HG03196 (cell line): ENCODE results near the gene CUX1.

Source experiments
- ATAC-seq: cut with Tn5 transposase; IDR thresholded peaks from one replicate; pipeline ENCODE4 v1.9.1; 2021; ENCODE audit not compliant: unreplicated experiment

CUX1 gene

DNA sequence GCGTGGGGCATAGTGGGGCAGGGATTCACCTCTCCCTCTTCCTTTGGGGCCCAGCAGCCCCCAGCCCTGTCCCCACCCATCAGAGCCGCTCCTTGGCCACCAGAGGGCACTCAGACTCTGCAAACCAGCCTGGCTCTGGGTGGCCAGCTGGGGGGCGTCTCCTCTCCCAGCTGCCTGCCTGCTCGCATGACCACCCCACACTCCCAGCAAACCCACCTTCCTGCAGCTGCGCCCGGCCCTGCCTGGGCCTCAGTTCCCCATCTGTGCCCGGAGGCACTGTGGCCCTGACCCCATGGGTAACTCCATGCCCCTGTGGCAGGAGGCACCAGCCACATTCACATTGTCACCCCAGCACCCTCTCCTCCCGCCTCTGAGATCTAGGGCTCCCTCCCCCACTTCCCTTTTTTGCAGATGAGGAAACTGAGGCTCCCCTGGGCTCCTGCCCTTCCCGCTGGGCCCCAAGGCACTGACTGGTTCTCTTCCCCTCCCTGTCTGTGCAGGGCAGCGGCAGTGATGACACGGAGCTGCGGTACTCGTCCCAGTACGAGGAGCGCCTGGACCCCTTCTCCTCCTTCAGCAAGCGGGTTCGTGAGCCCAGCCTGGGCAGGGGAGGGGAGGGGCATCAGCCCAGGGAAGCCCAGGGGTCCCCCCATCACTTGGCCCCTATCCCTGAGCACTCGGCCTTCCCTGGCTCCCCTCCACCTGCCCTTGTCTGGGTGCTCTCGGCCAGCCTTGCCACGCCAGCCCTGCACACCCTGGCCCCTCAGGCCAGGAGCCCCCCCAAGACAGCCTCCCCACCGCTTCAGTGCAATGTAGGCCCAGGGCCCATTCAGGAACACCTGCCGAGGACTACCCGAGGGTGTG is 462.3 kb downstream of the CUX1 start:
- ATAC-seq, result peak; percentile 56

DNA sequence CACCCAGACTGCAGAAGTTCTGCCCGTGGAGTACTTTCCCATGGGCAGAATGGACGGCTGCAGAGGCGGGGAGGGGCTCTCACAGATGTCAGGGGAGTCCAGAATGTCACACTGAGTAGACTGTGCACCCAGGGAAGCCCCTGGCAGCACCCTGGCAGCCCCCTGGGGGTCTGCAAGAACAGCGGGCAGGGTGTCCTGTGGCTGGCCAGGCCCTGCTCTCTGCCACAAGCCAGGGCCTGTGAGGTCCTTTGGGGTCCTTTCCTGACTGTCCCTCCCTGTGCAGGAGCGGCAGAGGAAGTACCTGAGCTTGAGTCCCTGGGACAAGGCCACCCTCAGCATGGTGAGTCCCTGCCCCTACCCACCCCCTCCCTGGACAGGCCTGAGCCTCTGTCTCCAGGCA is 463.1 kb downstream of the CUX1 start:
- ATAC-seq, result no peak

DNA sequence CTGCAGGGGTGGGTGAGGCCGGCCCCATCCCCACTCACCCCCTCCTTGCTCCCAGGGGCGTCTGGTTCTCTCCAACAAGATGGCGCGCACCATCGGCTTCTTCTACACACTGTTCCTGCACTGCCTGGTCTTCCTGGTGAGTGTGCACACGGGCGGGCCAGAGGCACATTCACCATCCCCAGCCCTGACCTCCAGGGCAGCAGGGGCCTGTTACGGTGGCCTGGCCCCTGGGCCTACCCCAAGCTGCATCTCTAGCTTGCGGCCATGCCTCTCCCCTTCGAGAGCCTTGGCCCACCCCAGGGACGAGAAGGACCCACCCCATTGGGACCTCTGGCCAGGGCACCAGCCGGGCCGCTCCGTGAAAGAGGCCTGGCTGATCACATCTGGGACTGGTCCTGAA is 464.4 kb downstream of the CUX1 start:
- no peak for ATAC-seq

DNA sequence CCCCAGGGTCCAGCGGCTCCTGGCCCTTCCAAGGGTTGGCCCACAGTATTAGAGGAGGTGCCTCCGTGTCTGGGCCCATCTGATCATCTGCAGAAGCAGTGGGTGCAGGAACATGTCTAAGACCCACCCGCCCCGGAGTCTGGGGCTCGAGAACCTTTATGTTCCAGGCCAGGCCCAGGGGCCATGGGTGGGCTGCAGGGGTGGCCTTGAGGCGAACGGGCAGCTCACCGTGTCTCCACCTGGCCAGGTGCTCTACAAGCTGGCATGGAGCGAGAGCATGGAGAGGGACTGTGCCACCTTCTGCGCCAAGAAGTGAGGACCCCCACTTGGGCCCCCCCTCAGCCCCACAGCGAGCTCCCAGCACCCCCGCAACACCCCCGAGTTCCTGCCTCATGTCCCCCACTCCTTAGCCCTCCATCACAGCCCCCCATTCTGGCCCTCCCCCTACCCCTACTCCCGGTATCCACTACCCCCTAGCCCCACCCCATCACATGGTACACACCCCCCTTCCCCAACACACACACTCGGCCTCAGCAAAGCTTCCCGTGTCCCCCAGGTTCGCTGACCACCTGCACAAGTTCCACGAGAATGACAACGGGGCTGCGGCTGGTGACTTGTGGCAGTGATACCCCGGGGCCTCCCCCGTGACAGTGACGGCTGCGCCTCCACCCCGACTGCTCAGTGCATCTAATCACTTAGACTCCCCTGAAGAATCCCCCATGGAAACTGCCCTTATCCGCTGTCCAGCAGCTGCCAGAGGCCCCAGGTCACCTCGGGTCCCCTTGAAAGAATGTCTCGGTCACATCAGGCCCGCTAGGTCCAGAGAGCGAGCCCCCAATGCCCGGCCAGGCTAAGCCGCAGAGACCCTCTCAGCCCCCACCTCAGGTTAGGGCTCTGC is 465.3 kb downstream of the CUX1 start:
- no peak for ATAC-seq

DNA sequence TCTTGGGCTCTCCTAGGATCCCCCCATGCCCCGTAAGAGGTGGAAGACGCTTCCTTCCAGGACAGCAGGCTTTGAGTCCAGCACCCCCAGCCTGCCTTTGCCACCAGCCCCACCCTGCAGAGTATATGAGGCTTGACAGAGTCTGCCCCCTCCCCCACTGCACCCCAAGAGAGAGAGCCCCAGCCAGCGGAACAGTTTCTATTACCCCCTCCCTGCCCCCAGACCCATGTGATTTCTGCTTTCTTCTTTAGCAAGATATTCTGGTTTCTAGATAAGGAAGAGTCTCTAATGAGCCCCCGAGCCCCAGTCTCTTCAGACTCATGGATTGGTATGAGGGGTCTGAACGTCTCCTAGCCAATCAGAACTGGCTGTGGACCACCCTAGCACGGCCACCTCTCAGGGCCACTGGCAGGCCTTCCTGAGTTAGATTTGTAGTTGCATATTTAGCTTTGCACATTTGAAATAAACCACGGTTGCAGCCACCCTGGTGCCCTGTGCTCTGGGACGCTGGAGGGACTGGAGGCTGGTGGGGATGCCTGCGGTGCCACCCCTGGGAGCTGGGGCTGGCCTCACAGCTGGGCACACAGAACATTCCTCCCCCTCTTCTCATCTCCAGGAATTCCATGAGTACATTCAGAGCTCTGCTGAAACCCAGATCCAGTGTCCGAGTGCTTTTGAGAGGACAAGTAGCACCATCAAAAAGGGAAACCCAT is 466.2 kb downstream of the CUX1 start:
- no peak for ATAC-seq

DNA sequence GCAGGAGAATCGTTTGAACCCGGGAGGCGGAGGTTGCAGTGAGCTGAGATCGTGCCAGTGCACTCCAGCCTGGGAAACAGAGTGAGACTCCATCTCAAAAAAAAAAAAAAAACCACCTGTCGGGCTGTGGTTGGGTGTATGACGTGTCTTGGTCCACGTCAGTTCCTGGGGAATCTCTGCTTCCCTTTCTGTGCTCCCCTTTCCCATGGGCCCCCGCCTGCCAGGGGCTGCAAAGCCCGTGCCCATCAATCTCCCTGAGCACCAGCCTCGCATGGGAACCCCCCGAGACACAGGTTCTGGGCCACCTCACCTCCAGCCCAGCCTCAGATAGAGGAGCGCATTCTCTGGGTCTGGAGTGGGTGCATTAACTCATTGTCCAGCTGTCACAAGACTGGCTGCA is 467.0 kb downstream of the CUX1 start:
- no peak for ATAC-seq

DNA sequence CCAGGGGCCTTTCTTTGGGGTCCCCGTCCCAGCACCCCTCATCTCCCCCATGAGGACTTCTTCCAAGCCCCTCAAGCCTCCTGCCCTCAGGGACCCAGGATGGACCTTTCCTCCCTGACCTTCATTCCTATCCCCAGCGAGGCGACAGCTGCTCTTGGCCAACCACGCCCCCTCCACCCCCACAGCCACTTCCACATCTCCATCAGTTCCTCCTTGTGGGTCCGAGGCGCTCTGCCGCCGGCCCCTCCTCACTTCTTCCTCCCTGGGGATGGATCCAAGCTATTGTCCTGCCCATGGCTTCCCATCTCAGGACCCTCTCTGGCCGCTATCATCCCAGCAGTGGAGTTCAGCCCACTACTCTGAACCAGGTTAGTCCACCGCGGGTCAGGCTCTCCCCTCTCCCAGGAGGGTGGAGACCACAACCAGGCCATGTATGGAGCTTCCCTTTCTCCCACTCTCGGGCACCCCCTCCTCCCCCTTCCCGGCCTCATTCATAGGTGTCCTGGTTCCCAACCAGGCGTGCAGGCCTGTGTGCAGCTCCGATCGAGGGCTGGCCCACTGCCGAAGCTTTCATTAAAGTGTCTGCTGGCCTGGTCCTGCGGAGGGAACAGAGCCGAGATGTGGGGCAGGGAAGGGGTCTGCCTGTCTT is 467.6 kb downstream of the CUX1 start:
- ATAC-seq, result no peak

DNA sequence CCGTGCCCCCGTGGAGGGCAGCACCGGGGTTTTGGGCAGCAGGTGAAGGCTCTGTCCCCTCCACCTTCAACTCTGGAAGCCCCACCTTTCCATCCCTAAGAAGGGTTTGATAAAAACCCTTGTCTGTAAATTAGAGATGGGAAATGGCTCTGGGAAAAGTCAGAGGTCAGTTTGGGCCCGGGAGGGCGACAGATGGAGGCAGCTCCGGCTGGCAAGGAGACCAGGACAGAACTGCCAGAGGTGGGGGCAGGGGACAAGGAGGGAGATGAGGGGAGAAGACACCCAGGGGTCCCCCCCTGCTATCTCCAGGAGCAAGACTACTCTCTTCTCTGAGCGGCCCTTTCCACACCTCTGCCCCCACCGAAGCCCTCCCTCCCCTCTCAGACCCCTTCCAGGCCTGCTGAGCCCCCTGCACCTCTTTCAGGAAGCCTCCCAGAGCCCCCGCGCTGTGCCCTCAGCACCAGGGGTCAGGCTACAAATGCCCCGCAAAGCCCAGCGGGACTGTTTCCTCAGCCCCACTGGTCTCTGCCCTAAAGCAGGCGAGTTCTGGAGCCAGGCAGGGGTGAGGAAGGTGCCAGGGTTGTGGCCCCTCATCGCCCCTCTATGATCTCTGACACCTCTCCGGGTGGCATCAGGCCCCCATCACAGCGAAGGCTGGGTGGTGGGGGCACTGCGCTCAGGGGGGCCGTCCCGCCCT is 468.3 kb downstream of the CUX1 start:
- no peak for ATAC-seq

DNA sequence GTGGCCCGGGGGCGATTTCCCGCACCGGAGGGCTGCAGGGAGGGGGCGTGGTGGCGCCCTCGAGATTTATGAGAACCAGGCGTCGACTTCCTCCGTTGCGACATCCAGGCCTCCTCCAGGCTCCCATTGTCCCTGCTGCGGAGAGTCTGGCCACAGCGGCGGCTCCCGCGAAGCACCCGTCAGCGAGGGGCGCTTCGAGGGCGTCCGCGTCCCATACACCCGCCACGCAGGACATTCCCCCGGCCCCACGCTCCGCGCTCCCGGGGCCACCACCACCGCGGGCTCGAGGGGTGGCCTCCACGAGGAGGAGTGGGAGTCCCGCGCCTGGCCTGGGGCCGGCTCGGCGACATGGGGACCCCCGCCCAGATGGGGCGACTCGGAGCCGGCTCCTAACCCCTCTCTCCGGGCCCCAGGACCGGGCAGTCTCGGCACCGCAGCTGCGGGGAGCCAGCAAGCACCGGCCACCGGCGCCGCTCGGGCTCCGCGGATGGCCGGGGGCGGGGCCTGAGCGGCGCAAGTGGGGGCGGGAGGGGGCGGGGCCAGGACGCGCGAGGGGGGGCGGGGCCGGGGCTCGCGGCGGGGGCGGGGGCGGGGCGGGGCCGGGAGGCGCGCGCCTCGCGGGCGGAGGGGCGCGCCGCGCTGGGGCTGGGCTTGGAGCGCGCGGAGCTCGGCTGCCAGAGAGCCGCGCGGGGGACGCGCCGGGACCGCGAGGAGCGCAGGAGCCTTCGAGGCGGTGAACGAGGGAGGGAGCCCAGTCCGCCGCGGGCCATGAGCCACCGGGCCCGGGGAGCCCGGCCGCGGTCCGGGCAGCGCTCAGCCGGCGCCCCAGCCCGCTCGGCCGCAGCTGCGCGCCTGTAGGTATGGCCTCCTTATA is 469.0 kb downstream of the CUX1 start, which contains the start of gene SH2B2:
Gene SH2B2 (plus strand): TSS at position 632 of the 874 bp plus-strand sequence. CDS start 13,683 bp downstream, outside the sequence.
- ATAC-seq, result no peak

DNA sequence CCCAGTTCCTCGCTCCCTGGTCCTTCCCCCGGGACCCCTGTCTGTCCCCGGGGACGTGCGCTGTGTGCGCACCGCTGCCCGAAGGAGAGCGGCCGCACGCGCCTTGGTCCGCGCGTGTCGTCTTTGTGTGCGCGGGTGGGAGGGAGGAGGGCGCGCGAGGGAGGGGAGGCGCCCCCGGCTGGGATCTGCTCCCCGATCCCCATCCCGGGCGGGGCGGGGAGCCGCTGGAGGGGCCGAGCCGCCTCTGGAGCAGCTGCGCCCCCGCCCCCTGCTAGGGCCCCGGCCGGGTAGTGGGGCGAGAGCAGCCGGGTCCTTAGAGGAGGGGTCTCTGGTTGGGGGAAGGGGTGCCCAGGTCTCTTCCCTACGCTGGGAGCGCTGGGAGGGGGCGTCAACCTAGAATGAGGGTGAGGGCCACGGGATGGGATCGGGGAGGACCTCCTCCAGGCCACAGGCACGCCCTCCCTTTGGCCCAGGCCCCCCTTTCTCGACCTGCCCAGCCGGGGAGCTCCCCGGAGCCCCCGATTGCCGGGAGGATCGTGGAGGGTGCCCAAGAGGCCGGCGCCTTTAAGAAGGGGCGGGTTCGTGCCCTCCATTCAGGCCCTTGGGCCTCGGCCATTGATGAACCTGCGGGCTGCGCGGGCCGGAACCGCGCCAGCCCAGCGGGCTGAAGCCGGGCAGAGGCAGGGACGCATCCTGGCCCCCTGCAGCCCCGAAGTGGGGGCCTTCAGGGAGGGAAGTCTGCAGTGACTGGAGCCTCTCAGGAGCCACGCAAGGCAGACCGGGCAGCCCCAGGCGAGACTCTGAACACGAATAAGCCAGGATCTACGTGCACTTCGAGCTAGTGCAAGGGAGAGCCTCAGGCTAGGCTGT is 469.9 kb downstream of the CUX1 start:
- no peak for ATAC-seq

DNA sequence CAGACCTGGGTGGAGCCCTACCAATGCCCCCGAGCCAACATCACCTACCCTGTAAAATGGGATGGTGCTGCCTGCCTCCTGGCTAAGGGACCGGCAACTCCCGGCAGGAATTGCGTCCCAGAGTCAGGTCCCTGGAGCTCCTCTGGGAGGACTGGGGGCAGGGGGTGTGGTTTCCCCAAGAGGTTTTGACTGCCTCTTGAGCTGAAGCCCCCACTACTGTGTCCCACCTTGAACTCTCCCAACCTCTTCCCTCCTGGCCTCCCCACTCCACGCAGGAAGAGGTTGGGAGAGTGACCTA is 470.5 kb downstream of the CUX1 start:
- ATAC-seq, result no peak

DNA sequence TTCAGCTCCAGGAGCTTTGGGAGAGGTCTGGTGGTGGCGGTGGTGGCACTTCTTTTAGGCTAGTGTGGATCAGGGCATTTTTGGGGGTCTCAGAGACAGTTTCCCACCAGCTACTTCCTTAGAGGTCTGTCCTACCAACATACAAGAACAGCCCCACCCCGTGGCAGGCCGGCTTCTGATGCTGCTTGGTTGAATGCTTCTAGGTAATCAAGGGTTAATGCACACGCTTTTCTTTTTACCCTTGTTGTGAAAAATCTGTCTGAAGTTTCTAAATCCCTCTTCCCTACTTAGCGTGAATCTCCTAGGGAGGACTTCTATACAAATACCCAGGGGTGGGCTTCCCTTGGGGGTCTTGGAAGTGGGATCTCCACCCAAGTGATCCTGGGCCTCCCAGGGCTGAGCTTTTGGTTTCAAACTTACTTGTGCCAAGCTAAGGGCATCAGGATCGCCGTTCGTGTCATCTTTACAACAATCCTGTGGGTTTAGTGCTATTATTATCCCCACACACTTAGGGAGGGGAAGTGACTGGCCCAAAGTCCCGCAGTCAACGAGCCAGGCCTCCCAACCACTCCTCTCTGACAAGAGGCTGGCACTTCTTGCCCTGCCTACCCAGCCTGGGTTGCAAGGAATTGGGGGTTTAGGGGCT is 471.0 kb downstream of the CUX1 start:
- ATAC-seq, result no peak

DNA sequence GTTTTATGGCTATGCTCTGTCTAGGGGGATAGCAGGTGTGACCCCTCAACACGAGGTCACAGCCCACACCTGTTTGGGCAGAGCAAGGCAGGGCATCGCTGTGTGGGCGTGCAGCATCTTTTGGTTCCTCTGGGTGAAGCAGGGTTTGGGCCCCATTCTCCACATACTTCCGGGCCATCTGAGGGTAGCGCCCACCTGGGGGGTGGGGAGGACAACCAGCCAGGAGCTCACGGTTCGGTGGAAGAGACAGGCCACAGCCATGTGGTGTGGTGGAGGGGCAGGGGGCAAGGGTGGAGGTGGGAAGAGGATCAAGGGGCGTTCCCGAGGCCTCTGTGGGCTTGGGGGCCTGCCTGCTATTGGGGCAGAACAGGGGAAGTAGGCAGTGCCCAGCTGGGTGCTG is 471.6 kb downstream of the CUX1 start:
- ATAC-seq, result no peak

DNA sequence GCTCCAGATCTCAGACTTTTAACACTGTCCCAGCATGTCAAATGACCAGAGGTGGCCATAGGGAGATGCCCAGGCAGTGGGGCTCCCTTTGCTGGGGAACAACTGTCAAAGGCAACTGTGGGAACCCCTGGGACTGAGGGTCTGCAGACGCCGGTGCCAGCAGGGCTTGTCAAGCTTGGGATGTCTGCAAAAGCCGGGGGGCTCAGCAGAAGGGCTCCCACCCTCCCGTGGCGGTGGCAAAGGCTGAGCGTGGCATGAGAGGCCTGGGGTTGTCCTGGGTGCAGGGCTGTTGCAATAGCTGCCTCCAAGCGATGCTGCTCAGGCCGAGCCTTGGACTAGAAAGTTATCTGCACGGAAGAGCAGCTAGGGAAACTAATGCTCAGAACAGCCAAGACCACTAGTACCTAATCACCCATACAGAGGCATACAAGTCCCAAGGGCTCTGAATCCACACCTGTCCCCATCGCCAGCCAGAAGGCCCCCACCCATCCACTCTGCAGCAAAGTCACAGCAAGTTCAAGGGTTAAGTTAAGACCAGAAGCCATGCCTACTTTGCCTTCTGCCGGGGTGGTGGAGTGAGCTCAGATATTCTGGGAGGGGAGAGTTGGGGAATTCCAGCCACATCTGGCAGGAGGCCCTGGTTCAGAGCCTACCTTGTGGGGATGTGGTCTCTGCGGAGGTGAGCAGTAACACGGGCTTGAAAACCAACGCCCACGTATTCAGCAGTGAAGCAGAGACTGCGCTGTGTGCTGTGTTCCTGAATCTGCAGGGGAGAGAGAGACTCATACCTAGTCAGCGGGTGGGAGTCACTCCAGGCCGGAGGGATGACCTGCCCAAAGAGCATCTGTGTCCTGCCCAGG is 473.9 kb downstream of the CUX1 start:
- no peak for ATAC-seq

DNA sequence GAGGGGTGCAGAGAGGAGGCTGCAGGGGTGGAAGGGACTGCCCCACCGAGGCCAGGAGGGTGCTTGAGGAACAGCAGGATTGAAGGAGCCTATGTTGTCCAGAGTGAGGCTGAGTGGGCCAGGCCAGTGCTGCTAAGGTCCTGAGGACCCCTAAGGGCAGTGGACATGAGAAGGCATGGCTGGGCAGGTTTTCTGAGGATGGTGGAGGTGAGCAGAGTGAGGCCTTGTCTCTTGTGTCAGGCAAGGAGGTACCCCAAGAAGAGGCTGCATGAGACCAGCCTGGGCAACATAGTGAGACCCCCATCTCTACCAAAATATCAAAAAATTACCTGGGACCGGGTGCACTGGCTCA is 474.5 kb downstream of the CUX1 start:
- ATAC-seq, result no peak

DNA sequence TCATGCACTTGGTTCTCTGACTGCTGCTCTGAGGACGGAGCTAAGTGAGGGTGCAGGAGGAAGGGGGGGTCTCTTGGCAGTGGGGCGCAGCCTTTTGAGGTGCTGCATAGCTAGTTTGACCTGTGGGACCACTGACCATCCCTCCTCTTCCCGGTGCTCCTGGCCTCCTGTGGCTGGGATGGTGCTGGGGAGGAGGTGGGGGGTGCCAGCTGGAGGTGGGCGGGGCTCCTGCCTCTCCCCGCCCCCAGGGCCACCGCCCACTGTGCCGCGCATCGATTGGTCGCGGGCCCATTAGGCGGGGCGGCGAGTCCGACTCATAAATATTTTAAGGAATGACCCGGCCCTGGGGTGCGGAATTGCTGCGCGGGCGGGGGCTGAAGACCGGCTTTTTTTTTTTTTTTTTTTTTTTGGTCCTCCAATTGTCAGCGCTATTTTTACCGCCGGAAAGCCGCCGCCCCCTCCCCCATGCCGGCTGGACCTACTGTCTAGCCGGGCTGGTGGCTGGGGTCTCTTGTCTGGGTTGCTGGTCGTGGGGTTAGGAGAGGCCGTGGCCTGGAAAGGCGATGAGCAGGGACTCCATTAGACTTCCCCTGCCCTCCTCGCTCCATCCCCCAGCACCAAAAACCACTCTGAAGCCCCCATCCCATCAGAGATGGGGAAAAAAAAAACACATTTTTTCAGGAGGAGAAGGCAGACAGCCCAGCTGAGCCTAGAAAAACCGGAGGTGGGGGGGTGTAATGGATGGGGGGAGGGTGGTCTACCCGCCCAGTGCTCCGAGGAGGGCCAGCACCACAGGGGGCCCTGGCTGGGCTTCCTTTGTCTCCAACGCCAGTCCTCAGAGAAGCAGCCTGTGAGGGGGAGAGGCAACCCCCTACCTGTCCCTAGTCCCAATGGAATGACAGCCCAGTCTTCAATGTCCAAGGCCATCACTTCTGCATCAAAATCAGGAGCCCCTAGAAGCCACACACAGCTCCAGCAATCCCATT is 475.7 kb downstream of the CUX1 start:
- no peak for ATAC-seq
